ENCODE data around the gene RNF7.

The RNF7 gene

GRCh38 chr3:141722648-141723047, 15.4 kb upstream of the RNF7 start:
- CTCF ChIA-PET: interaction anchor here (0.7 to 3.0 kb wide), 5 partner anchors 9 to 557 kb away, joined by 3 to 10 read pairs (median 4); partner anchors contain the start of gene RNF7
- no peak for TF ChIP-seq CTCF (IDR thresholded peaks at IDR 0.05; ENCODE audit: control extremely low read depth, extremely low read depth, low read depth, missing control alignments)
- no peak for DNase-seq (ENCODE audit: extremely low spot score)
- POLR2A ChIA-PET: no interaction called here

GRCh38 chr3:141723255-141723654, 14.8 kb upstream of the RNF7 start:
- no peak for DNase-seq (ENCODE audit: extremely low spot score)
- no peak for TF ChIP-seq CTCF (IDR thresholded peaks at IDR 0.05; ENCODE audit: control extremely low read depth, extremely low read depth, low read depth, missing control alignments)
- ChIA-PET CTCF (interaction anchor here (0.7 to 3.0 kb wide), 5 partner anchors 9 to 556 kb away, joined by 3 to 10 read pairs (median 4); partner anchors contain the start of gene RNF7), POLR2A (no interaction called here)

- CTCF ChIA-PET: interaction anchor here (1.7 to 3.0 kb wide), 2 partner anchors 10 to 13 kb away, joined by 3 to 10 read pairs; partner anchors contain the start of gene RNF7
- no peak for DNase-seq (ENCODE audit: extremely low spot score)
- no peak for TF ChIP-seq CTCF (IDR thresholded peaks at IDR 0.05; ENCODE audit: control extremely low read depth, extremely low read depth, low read depth, missing control alignments)
- POLR2A ChIA-PET: no interaction called here
These were observed 13.9 kb upstream of the RNF7 start for GRCh38 chr3:141724186-141724585.

- ChIA-PET CTCF (interaction anchor here (1.7 kb wide), 1 partner anchor 9 kb away, joined by 3 read pairs; no protein-coding TSS in a partner anchor), POLR2A (no interaction called here)
- TF ChIP-seq CTCF (IDR thresholded peaks at IDR 0.05; ENCODE audit: control extremely low read depth, extremely low read depth, low read depth, missing control alignments): no peak
These were observed 13.1 kb upstream of the RNF7 start for GRCh38 chr3:141725036-141725435.

GRCh38 chr3:141726483-141726882, 11.6 kb upstream of the RNF7 start:
- ChIA-PET POLR2A (no interaction called here), CTCF (interaction anchor here (1.4 kb wide), 1 partner anchor 12 kb away, joined by 4 read pairs; no protein-coding TSS in a partner anchor)

More at GRCh38 chr3:141725036-141725435, 13.1 kb upstream of the RNF7 start:
- no peak for DNase-seq (ENCODE audit: extremely low spot score)

GRCh38 chr3:141728355-141728892, 9.7 kb upstream of the RNF7 start:
- ChIA-PET POLR2A (interaction anchor here (0.6 kb wide), 1 partner anchor 12 kb away, joined by 4 read pairs; no protein-coding TSS in a partner anchor), CTCF (interaction anchor here (0.8 to 1.1 kb wide), 3 partner anchors 8 to 15 kb away, joined by 3 to 4 read pairs (median 3); partner anchors contain the start of gene RNF7)
- no peak for TF ChIP-seq CTCF (IDR thresholded peaks at IDR 0.05; ENCODE audit: control extremely low read depth, extremely low read depth, low read depth, missing control alignments)
- no peak for DNase-seq (ENCODE audit: extremely low spot score)

More at GRCh38 chr3:141726483-141726882, 11.6 kb upstream of the RNF7 start:
- no peak for TF ChIP-seq CTCF (IDR thresholded peaks at IDR 0.05; ENCODE audit: control extremely low read depth, extremely low read depth, low read depth, missing control alignments)
- DNase-seq (ENCODE audit: extremely low spot score): no peak
